ENCODE results near the gene TRIM44. TPM values are rescaled to one million over a fixed set of nuclear protein-coding genes. Genes with fewer than 3 reads are reported as not detected.

Gene TRIM44
- total and polyA plus RNA-seq, 10 of the 15 experiments (the other 5 are each of a cell fraction or from before 2014, with no cell fraction given), result 6.7 to 93.0 (median 27.6) TPM

- intact Hi-C loops (cut with micrococcal nuclease; ENCODE audit: unreplicated experiment) (no loop called here), in situ Hi-C loops (cut with MboI) (no loop called here)
- CTCF ChIA-PET, result interaction anchor here (1.0 to 1.3 kb wide), 2 partner anchors 167 to 414 kb away, joined by 3 to 5 read pairs; no protein-coding TSS in a partner anchor
- no peaks in the 10 kb centered on the region for H3K79me2 ChIP-seq (ENCODE audit: control insufficient read depth, insufficient read depth, low read length)
- no peak overlapping the region for H2AFZ ChIP-seq (ENCODE audit: control insufficient read depth, low read depth, low read length)
- POLR2A ChIA-PET, result no interaction called here
- no peak for ATAC-seq
- H3K27ac ChIP-seq (ENCODE audit: control insufficient read depth, insufficient read depth), result no peak overlapping the region
- no peak for DNase-seq (ENCODE audit: low read depth, low spot score)
- H3K4me2 ChIP-seq (ENCODE audit: control insufficient read depth, insufficient read depth), result no peak overlapping the region
- no TSS peak for BruUV-seq (replicated peaks)
- RAD21 ChIA-PET (ENCODE audit: unreplicated experiment), result interaction anchor here (0.9 kb wide), 1 partner anchor 167 kb away, joined by 3 read pairs; no protein-coding TSS in a partner anchor
- no peaks in the 10 kb centered on the region for H3K9me3 ChIP-seq (replicated peaks; ENCODE audit: control insufficient read depth, insufficient read depth, low read length)
- no peak for FAIRE-seq
- H3K4me3 ChIP-seq, result no peak overlapping the region
- H4K20me1 ChIP-seq (ENCODE audit: control insufficient read depth, insufficient read depth), result no peaks in the 10 kb centered on the region
- no peak overlapping the region for H3K9ac ChIP-seq (ENCODE audit: control insufficient read depth, insufficient read depth, low read length)
- no peaks in the 10 kb centered on the region for H3K36me3 ChIP-seq (ENCODE audit: control insufficient read depth in 2 of 2, insufficient read depth in 2 of 2, low read length in 1 of 2)
- 0 out of 4 replicates have a peak, but pooled peaks cover 0 to 2% of the 10 kb centered on the region in 2 experiments for H3K27me3 ChIP-seq (replicated peaks in 1 of 2; ENCODE audit: control insufficient read depth in 2 of 2, insufficient read depth in 2 of 2, low read length in 1 of 2)
- no peaks in the 10 kb centered on the region for H3K4me1 ChIP-seq (ENCODE audit: control insufficient read depth, insufficient read depth, low read length)
- SMC1A ChIA-PET (ENCODE audit: uncharacterized antibody, unreplicated experiment), result no interaction called here
- 0% methylated on average over 1 of the region's 1 CpG for WGBS (ENCODE audit: insufficient coverage, insufficient replicate concordance, low lambda C conversion rate, missing lambda C conversion rate)
- no peak for TF ChIP-seq MTA2 (IDR thresholded peaks at IDR 0.05; ENCODE audit: low read depth)
- no peak for TF ChIP-seq CBX3 (IDR thresholded peaks at IDR 0.05; ENCODE audit: borderline replicate concordance, low read depth)
- TF ChIP-seq RUNX3 (IDR thresholded peaks at IDR 0.05; ENCODE audit: low read length), result no peak
- TF ChIP-seq RELA (IDR thresholded peaks at IDR 0.05; ENCODE audit: borderline replicate concordance, partially characterized antibody), result no peak
- no peak for TF ChIP-seq EP300 (IDR thresholded peaks at IDR 0.05; ENCODE audit: borderline replicate concordance in 1 of 2, control insufficient read depth in 1 of 2, low read depth in 2 of 2, low read length in 2 of 2)
- TF ChIP-seq IRF4 (IDR thresholded peaks at IDR 0.05; ENCODE audit: low read depth, low read length), result no peak
- no peak for TF ChIP-seq CBX5 (IDR thresholded peaks at IDR 0.05; ENCODE audit: low read depth)
- no peak for TF ChIP-seq BACH1 (IDR thresholded peaks at IDR 0.05; ENCODE audit: borderline replicate concordance)
- TF ChIP-seq EZH2 (IDR thresholded peaks at IDR 0.05; ENCODE audit: borderline replicate concordance, control insufficient read depth, low read depth, low read length), result no peak
- TF ChIP-seq NBN (IDR thresholded peaks at IDR 0.05), result no peak
- no peak for TF ChIP-seq RBBP5 (conservative IDR thresholded peaks at IDR 0.05)
- TF ChIP-seq NR2C1 (IDR thresholded peaks at IDR 0.05), result no peak
- no peak for TF ChIP-seq CEBPZ (IDR thresholded peaks at IDR 0.05; ENCODE audit: low read depth, low read length)
- no peak for TF ChIP-seq STAT3 (IDR thresholded peaks at IDR 0.05; ENCODE audit: low read depth, low read length)
These were observed 7.3 kb upstream of the TRIM44 start for GRCh38 chr11:35655254-35655653.
